Small intestine (tissue), 7 donors: ENCODE data around the gene RGS9BP. TPM values are rescaled to one million over a fixed set of nuclear protein-coding genes. Genes with fewer than 3 reads are reported as not detected.

Source experiments
- DNase-seq, 2 donors: peaks; one replicate each; pipeline versions ENCODE4 v3.0.0 to v3.0.0-alpha.2; 2013
- FAIRE-seq: peaks from 2 replicates; lab custom pipeline; 2012; peaks lifted over from hg19 to GRCh38; lab: Jason Lieb, UNC
- H3K27ac ChIP-seq, 3 donors: one replicate each; pipeline ENCODE4 v1.5.1; 2013; ENCODE audit warnings: low read length in 2 of 3, mild to moderate bottlenecking in 2 of 3, control low read depth in 1 of 3, inconsistent platforms in 1 of 3, low read depth in 1 of 3, moderate library complexity in 1 of 3
- H3K27me3 ChIP-seq, 3 donors: one replicate each; pipeline ENCODE4 v1.6.1; 2013; ENCODE audit warnings: low read length in 3 of 3, inconsistent platforms in 1 of 3; ENCODE audit not compliant: control insufficient read depth in 3 of 3, insufficient read depth in 3 of 3
- H3K36me3 ChIP-seq, 3 donors: one replicate each; pipeline ENCODE4 v1.6.1; 2013; ENCODE audit warnings: low read length in 3 of 3, inconsistent platforms in 1 of 3, low read depth in 1 of 3, mild to moderate bottlenecking in 1 of 3, moderate library complexity in 1 of 3; ENCODE audit not compliant: control insufficient read depth in 3 of 3, insufficient read depth in 2 of 3
- H3K4me1 ChIP-seq, 3 donors: one replicate each; pipeline ENCODE4 v1.6.1; 2013; ENCODE audit warnings: low read length in 2 of 3, inconsistent platforms in 1 of 3, low read depth in 1 of 3, mild to moderate bottlenecking in 1 of 3, moderate library complexity in 1 of 3; ENCODE audit not compliant: control insufficient read depth in 3 of 3, insufficient read depth in 2 of 3
- H3K4me3 ChIP-seq, 3 donors: one replicate each; pipeline ENCODE4 v1.5.1; 2013; ENCODE audit warnings: low read length in 3 of 3, control low read depth in 1 of 3, inconsistent platforms in 1 of 3, low read depth in 1 of 3, mild to moderate bottlenecking in 1 of 3, moderate library complexity in 1 of 3
- H3K9me3 ChIP-seq, 2 donors: one replicate each; pipeline ENCODE4 v1.6.1; 2013; ENCODE audit warnings: low read depth in 1 of 2, low read length in 1 of 2; ENCODE audit not compliant: control insufficient read depth in 2 of 2, insufficient read depth in 1 of 2
- WGBS, 3 donors: extraction: QIAGEN DNeasy Blood & Tissue Kit; methylation state at CpG; one replicate each; pipeline ENCODE4 v1.1.7; 2013; 5-methylcytosine and 5-hydroxymethylcytosine counted together
- polyA plus RNA-seq, 4 donors: library from polyadenylated mRNA; stranded (reverse) in 3 of 4; unstranded in 1 of 4; fragments of 200-250 nt in 3 of 4; fragments of 120-200 nt in 1 of 4; gene quantifications; one replicate each; pipeline versions ENCODE4 v1.2.1 to v1.2.3, GENCODE V29; 2013
- donor health status: healthy with polysubstance abuse.
- donor health status: control.
- donor health status: control.
- donor health status: Bipolar disorder and iron deficiency.
- donor health status: healthy.

Gene RGS9BP
- polyA plus RNA-seq, 4 donors = 0.04 to 0.10 TPM; not detected in 2

DNA sequence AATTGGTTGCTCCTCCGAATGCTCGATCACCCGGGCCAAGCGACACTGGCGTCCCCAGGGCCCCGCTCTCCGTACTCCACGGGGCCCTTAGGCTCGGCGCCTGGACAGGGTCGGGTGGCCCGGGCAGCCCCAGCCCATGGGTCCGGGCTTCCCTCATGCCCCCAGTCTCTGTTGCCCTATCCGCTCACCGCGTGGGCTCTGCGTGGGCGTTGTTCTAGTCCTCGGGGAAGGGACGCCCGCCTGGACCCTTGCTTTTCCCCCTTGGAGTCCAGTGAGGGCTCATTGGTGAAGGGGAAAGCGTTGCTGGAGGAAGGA, 45.2 kb downstream of the RGS9BP start:
- H3K4me1 ChIP-seq = no peaks in the 10 kb centered on the region
- H3K9me3 ChIP-seq = no peaks in the 10 kb centered on the region
- no peaks in the 10 kb centered on the region for H3K27me3 ChIP-seq
- no peak overlapping the region for H3K27ac ChIP-seq
- WGBS, 3 donors = 95 to 98% (median 96%) methylated on average over 22 of the region's 22 CpGs
- DNase-seq = no peak
- no peak overlapping the region for H3K4me3 ChIP-seq
- no peak for FAIRE-seq
- peaks cover 0 to 6% (median 0%) of the 10 kb centered on the region in 3 donors for H3K36me3 ChIP-seq

Other genes starting within 250 kb of the RGS9BP start
- 100 to 1,000 TPM in 3 of 4 donors, 10 to 100 TPM in 1; 47.8 to 114 (median 105) TPM for gene PDCD5, start 94.7 kb upstream of the RGS9BP start, polyA plus RNA-seq
- 10 to 100 TPM; 11.2 to 24.0 (median 13.5) TPM for gene ANKRD27, start 668 bp upstream of the RGS9BP start, polyA plus RNA-seq
- 10 to 100 TPM in 1 of 4 donors, 1 to 10 TPM in 3; 7.0 to 13.9 (median 9.6) TPM for gene NUDT19, start 16.0 kb downstream of the RGS9BP start, polyA plus RNA-seq
- under 1 TPM in 3 of 4 donors, not detected in 1; 0.12 to 0.46 (median 0.22) TPM for gene TDRD12, start 43.9 kb downstream of the RGS9BP start, polyA plus RNA-seq
- gene SLC7A9, start 193.9 kb downstream of the RGS9BP start, polyA plus RNA-seq = 100 to 1,000 TPM in 1 of 4 donors, 10 to 100 TPM in 3; 20.8 to 176 (median 50.9) TPM